ENCODE measurements around the gene TCF3.

Gene TCF3

DNA sequence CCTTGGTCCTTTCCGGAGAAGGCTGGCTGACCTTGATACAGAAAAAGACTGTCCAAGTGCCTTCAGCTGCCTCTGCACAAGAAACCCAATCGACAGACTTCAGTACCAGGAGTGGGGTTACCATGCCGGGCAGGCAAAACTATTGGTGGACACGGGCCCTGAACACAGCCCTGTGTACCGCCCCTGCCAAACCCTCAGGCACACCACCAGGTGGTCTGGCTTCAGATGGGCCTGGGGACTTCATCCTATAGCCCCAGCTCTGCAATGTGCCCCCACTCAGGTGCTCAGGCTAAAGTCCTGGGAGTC lies 17.5 kb downstream of the TCF3 start:
- no peak for DNase-seq
- in situ Hi-C loops (cut with MboI; ENCODE audit: low pct_unique_long_range_greater_than_20kb, low sequenced_read_pairs): no loop called here

GRCh38 chr19:1634242-1634937 lies 18.0 kb downstream of the TCF3 start:
- DNase-seq: no peak
- in situ Hi-C loops (cut with MboI; ENCODE audit: low pct_unique_long_range_greater_than_20kb, low sequenced_read_pairs): no loop called here

DNA sequence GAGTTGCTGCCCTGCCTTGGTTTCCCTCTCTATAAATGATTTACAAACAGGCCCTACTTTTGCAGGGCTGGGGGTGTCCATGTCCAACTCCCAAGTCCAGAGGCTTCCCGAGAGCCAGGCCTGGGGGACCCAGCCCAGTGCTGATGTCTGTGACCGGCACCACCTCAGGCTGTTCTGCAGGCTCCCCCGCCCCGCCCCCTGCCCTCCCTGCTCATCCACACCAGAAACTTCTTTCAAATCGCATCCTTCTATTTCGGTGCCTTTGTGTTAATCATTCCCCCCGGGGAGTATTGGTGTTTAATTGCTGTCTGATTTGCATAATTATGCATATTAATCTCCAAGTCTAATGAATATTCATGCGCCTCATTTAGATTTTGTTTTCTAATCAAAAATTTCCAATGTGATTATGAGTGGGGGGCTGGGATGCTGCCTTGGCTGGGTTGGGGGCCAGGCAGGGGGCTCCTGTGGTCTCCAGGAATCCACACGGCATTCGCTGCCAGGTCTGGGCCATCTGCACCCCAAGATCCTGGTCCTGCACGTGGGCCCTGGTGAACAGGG lies 19.1 kb downstream of the TCF3 start:
- in situ Hi-C loops (cut with MboI; ENCODE audit: low pct_unique_long_range_greater_than_20kb, low sequenced_read_pairs): no loop called here
- no peak for DNase-seq

- in situ Hi-C loops (cut with MboI; ENCODE audit: low pct_unique_long_range_greater_than_20kb, low sequenced_read_pairs): no loop called here
- no peak for DNase-seq
Observed at GRCh38 chr19:1632462-1633268, 19.8 kb downstream of the TCF3 start.

DNA sequence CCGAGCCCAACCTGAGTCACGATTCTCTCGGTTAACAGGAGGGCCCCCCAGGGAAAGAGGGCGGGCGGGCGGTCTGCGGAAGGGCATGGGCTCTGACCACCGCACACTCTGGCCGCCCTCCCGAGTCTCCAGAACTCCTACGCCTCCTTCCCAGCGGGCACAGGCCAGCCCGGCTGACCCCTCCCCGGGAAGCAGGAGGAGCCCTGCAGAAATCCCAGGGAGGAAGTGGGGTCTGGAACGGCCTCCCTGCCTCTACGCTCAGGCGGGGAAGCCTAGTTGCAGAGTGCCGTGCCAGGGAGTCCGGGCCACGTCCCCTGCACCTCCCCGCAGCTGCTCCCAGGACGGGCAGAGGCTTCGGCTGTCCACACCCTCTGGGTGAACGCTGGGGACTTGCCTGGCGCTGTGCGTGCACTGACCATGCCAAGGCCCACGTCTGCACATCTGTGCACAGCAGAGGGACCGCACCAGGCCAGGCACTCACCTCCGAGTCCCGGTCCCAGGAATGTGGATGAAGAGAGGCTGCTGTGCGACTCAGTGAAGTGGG lies 20.8 kb downstream of the TCF3 start:
- in situ Hi-C loops (cut with MboI; ENCODE audit: low pct_unique_long_range_greater_than_20kb, low sequenced_read_pairs): no loop called here
- DNase-seq: no peak

GRCh38 chr19:1630811-1631210 lies 21.6 kb downstream of the TCF3 start:
- DNase-seq: no peak
- in situ Hi-C loops (cut with MboI; ENCODE audit: low pct_unique_long_range_greater_than_20kb, low sequenced_read_pairs): no loop called here

- in situ Hi-C loops (cut with MboI; ENCODE audit: low pct_unique_long_range_greater_than_20kb, low sequenced_read_pairs): no loop called here
- no peak for DNase-seq
Observed at GRCh38 chr19:1630012-1630411, 22.4 kb downstream of the TCF3 start.

GRCh38 chr19:1629256-1629808 lies 23.1 kb downstream of the TCF3 start:
- no peak for DNase-seq
- in situ Hi-C loops (cut with MboI; ENCODE audit: low pct_unique_long_range_greater_than_20kb, low sequenced_read_pairs): no loop called here

GRCh38 chr19:1627194-1627593 lies 25.2 kb downstream of the TCF3 start:
- DNase-seq: no peak
- in situ Hi-C loops (cut with MboI; ENCODE audit: low pct_unique_long_range_greater_than_20kb, low sequenced_read_pairs): no loop called here

- DNase-seq: no peak
Observed at GRCh38 chr19:1626417-1627010, 25.9 kb downstream of the TCF3 start.

DNA sequence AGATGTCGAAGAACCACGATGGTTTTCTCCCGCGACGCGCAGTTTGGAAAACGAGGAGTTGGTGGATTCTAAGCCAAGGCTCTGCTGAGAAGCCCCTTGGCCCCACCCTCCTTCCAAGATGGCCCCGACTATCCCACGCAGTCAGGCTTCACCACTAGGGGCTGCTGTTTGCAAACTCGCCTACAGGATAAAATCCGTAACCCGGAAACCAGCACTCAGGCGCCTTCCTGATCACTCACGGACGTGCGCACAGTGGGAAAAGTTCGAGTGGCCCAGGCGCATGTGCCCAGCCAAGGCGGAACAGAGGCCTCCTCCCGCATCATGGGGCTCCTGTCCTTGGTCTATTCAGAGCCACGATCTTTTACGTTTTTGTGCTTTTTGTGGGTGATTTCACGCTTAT lies 28.0 kb downstream of the TCF3 start:
- in situ Hi-C loops (cut with MboI; ENCODE audit: low pct_unique_long_range_greater_than_20kb, low sequenced_read_pairs): no loop called here
- DNase-seq: peak; percentile 47

More at GRCh38 chr19:1626417-1627010, 25.9 kb downstream of the TCF3 start:
- in situ Hi-C loops (cut with MboI; ENCODE audit: low pct_unique_long_range_greater_than_20kb, low sequenced_read_pairs): no loop called here

DNA sequence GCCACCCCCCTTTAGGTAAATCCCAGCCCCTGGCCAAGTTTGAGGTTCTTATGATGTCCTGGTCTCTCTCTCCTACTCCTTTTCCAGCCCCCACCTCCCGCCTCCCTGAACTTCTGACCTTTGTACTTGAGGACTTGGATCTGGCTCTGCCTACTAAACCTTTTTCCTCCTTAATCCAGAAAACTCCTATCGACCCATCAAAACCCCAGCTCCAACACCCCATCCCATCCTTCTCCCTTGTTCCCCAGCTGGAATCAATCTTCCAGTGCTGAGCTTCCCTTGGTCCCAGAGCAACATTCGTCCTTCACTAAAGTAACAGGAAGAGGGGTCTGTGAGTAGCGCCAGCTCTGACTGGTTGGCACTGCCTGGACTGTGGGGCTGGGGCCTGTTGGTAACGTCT lies 29.9 kb downstream of the TCF3 start:
- in situ Hi-C loops (cut with MboI; ENCODE audit: low pct_unique_long_range_greater_than_20kb, low sequenced_read_pairs): no loop called here
- no peak for DNase-seq

DNA sequence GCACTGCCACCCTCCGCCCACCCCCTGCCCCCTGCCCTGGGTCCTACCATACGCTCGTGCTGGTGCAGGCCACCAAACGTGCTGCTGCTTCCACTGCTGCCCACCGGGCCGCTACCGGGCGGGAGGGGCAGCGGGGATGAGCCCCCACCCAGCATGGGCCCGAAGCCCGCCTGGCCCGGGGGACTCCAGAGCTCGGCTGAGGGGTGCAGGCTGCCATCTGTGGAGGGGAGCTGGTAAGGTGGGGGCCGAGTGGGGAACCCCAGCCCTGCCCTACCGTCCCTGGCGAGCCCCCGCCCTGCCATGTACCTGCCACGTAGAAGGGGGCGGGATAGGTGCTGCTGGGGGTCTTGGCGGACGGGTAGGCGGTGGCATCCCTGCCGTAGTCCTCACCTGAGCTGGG lies 30.4 kb downstream of the TCF3 start:
- in situ Hi-C loops (cut with MboI; ENCODE audit: low pct_unique_long_range_greater_than_20kb, low sequenced_read_pairs): no loop called here

GRCh38 chr19:1621574-1621973 lies 30.8 kb downstream of the TCF3 start:
- in situ Hi-C loops (cut with MboI; ENCODE audit: low pct_unique_long_range_greater_than_20kb, low sequenced_read_pairs): no loop called here
- no peak for DNase-seq

More for the DNA sequence above, 30.4 kb downstream of the TCF3 start:
- no peak for DNase-seq

- in situ Hi-C loops (cut with MboI; ENCODE audit: low pct_unique_long_range_greater_than_20kb, low sequenced_read_pairs): no loop called here
- no peak for DNase-seq
Observed at GRCh38 chr19:1621021-1621420, 31.4 kb downstream of the TCF3 start.

DNA sequence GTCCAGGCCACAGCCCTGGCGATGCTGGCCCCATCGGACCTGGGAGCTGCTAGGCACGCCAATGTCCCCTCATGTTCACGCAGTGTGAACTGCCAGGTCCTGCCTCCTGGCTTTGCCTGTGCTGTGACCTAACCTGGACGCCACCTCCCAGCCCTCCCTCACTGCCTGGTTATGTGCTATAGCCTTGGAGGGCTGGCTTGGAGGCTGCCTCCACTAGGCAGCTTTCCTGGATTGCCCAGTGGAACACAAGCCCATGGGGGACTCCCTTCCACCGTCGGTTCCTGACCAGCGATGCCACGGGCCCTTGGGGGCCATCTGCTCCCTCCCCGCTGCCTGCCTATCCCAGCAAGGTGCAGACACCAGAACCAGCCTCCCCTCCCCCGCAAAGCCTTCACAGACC lies 31.9 kb downstream of the TCF3 start:
- DNase-seq: no peak
- in situ Hi-C loops (cut with MboI; ENCODE audit: low pct_unique_long_range_greater_than_20kb, low sequenced_read_pairs): no loop called here

DNA sequence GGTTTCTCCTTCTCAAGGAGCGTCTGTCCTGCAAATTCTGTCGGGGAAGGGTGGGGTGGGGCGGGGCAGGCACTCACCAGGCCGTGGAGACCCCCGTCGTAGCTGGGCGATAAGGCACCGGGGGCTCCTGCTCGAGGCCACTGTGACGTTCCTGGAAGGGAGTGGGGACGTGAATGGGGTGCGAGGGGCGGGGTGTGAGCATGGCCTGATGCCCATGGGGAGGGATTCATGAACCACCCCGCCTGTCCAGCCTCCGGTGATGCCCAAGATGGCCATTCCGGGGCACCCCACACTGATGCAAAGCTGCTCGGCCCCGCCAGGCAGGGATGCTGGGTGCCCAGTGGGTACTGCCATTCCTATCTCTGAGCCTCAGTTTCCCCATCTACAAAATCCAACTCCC lies 32.7 kb downstream of the TCF3 start:
- no peak for DNase-seq
- in situ Hi-C loops (cut with MboI; ENCODE audit: low pct_unique_long_range_greater_than_20kb, low sequenced_read_pairs): no loop called here

GRCh38 chr19:1619094-1619439 lies 33.3 kb downstream of the TCF3 start:
- no peak for DNase-seq

GRCh38 chr19:1618157-1619093 lies 34.0 kb downstream of the TCF3 start:
- in situ Hi-C loops (cut with MboI; ENCODE audit: low pct_unique_long_range_greater_than_20kb, low sequenced_read_pairs): no loop called here
- peak; percentile 28 for DNase-seq

More at GRCh38 chr19:1619094-1619439, 33.3 kb downstream of the TCF3 start:
- in situ Hi-C loops (cut with MboI; ENCODE audit: low pct_unique_long_range_greater_than_20kb, low sequenced_read_pairs): no loop called here
